ENCODE data around the gene AQR.

GRCh38 chr15:34837246-34838016 is 132.1 kb downstream of the AQR start:
- TF ChIP-seq CTCF (IDR thresholded peaks at IDR 0.05): no peak
- no peak for TF ChIP-seq POLR2A (IDR thresholded peaks at IDR 0.05)
